WTC11 (cell line): ENCODE measurements around the gene LRIG1.

Source experiments
- CREB1 ChIP-seq: sonication (generic); formaldehyde crosslinking; IDR thresholded peaks from 2 replicates; pipeline ENCODE4 v1.8.0; 2023; ENCODE audit warnings: mild to moderate bottlenecking, missing genetic modification reagents
- CTCF ChIP-seq: fragments of 200-600 bp; IDR thresholded peaks from 2 replicates; pipeline ENCODE4 v1.8.0; 2022; ENCODE audit warnings: antibody characterized with exemption
- FOXJ3 ChIP-seq: sonication (generic); formaldehyde crosslinking; IDR thresholded peaks from 2 replicates; pipeline ENCODE4 v1.9.0; 2021; ENCODE audit warnings: missing genetic modification reagents, mild to moderate bottlenecking, borderline replicate concordance
- IRF2 ChIP-seq: sonication (generic); formaldehyde crosslinking; IDR thresholded peaks from 2 replicates; pipeline ENCODE4 v1.8.0; 2022; ENCODE audit warnings: low read depth, missing genetic modification reagents, borderline replicate concordance
- NR2C2 ChIP-seq: sonication (generic); formaldehyde crosslinking; IDR thresholded peaks from 2 replicates; pipeline ENCODE4 v1.8.0; 2022; ENCODE audit warnings: mild to moderate bottlenecking, missing genetic modification reagents
- TP53 ChIP-seq: sonication (generic); formaldehyde crosslinking; IDR thresholded peaks from 2 replicates; pipeline ENCODE4 v1.8.1; 2023; ENCODE audit warnings: mild to moderate bottlenecking, missing genetic modification reagents
- USF2 ChIP-seq: sonication (generic); formaldehyde crosslinking; IDR thresholded peaks from 2 replicates; pipeline ENCODE4 v1.8.1; 2023; ENCODE audit warnings: mild to moderate bottlenecking, missing genetic modification reagents, moderate library complexity
- TF ChIP-seq, protein P1 (sequence below): sonication (generic); formaldehyde crosslinking; IDR thresholded peaks from 2 replicates; pipeline ENCODE4 v1.8.0; 2022; ENCODE audit warnings: mild to moderate bottlenecking, missing genetic modification reagents
- TF ChIP-seq, protein P2 (sequence below): sonication (generic); formaldehyde crosslinking; IDR thresholded peaks from 2 replicates; pipeline ENCODE4 v1.8.0; 2022; ENCODE audit warnings: mild to moderate bottlenecking, missing genetic modification reagents
- TF ChIP-seq, protein P3 (sequence below): sonication (generic); formaldehyde crosslinking; IDR thresholded peaks from 2 replicates; pipeline ENCODE4 v1.8.1; 2023; ENCODE audit warnings: mild to moderate bottlenecking, missing genetic modification reagents, borderline replicate concordance

DNA sequence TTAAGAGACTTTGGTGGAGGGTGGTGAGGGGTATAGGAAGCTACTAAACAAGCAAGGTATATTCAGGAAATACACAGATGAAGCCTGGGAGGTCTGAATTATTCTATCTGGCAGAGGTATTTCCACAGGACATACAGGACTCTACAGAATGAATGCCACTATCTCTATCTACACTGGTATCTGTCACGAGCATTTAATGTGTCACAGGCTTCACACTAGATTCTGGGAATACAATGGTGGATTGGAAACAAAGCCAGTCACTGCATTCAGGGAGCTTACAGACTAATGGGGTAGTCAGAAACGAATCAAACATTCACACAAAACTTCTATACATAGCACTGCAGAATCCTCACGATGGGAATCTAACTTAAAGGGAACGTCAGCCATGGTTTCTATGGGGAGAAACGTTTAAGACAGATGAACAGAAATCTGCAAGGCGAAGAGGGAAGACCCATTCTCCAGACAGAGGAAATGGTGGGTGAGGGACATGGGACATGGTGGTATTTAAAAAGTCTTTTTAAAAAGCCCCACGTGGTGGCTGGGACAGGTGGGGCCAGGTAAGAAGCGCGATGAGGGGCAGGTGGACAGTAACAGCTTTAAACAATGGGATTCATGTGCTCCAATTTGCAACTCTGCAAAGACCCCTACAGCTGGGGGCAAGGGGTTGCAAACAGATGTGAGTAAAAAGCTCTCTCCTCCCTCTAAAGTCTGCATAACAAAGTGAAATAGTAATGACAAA is 16.5 kb downstream of the LRIG1 start:
- TF ChIP-seq CREB1 (no peak), CTCF (no peak), NR2C2 (CRISPR knock-in tag) (no peak), IRF2 (CRISPR knock-in tag) (no peak), USF2 (CRISPR knock-in tag) (peak; percentile 56), TP53 (CRISPR knock-in tag) (no peak), FOXJ3 (no peak)
- TF ChIP-seq, protein P1, sequence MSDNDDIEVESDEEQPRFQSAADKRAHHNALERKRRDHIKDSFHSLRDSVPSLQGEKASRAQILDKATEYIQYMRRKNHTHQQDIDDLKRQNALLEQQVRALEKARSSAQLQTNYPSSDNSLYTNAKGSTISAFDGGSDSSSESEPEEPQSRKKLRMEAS: no peak
- TF ChIP-seq, protein P2, sequence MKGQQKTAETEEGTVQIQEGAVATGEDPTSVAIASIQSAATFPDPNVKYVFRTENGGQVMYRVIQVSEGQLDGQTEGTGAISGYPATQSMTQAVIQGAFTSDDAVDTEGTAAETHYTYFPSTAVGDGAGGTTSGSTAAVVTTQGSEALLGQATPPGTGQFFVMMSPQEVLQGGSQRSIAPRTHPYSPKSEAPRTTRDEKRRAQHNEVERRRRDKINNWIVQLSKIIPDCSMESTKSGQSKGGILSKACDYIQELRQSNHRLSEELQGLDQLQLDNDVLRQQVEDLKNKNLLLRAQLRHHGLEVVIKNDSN (CRISPR knock-in tag): no peak
- TF ChIP-seq, protein P3, sequence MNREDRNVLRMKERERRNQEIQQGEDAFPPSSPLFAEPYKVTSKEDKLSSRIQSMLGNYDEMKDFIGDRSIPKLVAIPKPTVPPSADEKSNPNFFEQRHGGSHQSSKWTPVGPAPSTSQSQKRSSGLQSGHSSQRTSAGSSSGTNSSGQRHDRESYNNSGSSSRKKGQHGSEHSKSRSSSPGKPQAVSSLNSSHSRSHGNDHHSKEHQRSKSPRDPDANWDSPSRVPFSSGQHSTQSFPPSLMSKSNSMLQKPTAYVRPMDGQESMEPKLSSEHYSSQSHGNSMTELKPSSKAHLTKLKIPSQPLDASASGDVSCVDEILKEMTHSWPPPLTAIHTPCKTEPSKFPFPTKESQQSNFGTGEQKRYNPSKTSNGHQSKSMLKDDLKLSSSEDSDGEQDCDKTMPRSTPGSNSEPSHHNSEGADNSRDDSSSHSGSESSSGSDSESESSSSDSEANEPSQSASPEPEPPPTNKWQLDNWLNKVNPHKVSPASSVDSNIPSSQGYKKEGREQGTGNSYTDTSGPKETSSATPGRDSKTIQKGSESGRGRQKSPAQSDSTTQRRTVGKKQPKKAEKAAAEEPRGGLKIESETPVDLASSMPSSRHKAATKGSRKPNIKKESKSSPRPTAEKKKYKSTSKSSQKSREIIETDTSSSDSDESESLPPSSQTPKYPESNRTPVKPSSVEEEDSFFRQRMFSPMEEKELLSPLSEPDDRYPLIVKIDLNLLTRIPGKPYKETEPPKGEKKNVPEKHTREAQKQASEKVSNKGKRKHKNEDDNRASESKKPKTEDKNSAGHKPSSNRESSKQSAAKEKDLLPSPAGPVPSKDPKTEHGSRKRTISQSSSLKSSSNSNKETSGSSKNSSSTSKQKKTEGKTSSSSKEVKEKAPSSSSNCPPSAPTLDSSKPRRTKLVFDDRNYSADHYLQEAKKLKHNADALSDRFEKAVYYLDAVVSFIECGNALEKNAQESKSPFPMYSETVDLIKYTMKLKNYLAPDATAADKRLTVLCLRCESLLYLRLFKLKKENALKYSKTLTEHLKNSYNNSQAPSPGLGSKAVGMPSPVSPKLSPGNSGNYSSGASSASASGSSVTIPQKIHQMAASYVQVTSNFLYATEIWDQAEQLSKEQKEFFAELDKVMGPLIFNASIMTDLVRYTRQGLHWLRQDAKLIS (CRISPR knock-in tag): no peak
